Prostate gland (tissue), 2 donors: ENCODE data around the gene DPYSL3. TPM values are rescaled to one million over a fixed set of nuclear protein-coding genes. Genes with fewer than 3 reads are reported as not detected.
A peak's percentile ranks its signal among the peaks of the same experiment; 100 is the strongest.

Experiments
- DNase-seq: peaks from one replicate; pipeline ENCODE4 v3.0.0-alpha.2; 2019; ENCODE audit warnings: low spot score
- H3K27ac ChIP-seq, 2 donors: fragments of 200-600 bp; sonication (generic); 2 replicates each; pipeline ENCODE4 v1.5.1; 2017 to 2019
- H3K27me3 ChIP-seq: fragments of 200-600 bp; sonication (generic); replicated peaks from 2 replicates; pipeline ENCODE4 v1.5.1; 2019; ENCODE audit not compliant: insufficient read depth
- H3K36me3 ChIP-seq, 2 donors: fragments of 200-600 bp; sonication (generic); 1 replicate in 1 of 2; 2 replicates in 1 of 2; pipeline versions ENCODE4 v1.5.1 to v1.8.1; 2017 to 2019
- H3K4me1 ChIP-seq: fragments of 200-600 bp; sonication (generic); replicated peaks from 2 replicates; pipeline ENCODE4 v1.5.1; 2019
- H3K4me3 ChIP-seq, 2 donors: fragments of 200-600 bp; sonication (generic); 2 replicates each; pipeline ENCODE4 v1.5.1; 2017 to 2019
- H3K9me3 ChIP-seq: fragments of 200-600 bp; sonication (generic); 2 replicates; pipeline ENCODE4 v1.5.1; 2017
- POLR2A ChIP-seq: fragments of 450-650 bp; IDR thresholded peaks from one replicate; pipeline ENCODE4 v1.6.1; 2016; ENCODE audit warnings: antibody characterized with exemption, mild to moderate bottlenecking
- POLR2AphosphoS5 ChIP-seq: sonication (generic); formaldehyde crosslinking; IDR thresholded peaks from one replicate; pipeline ENCODE4 v1.6.1; 2017; ENCODE audit warnings: antibody characterized with exemption
- WGBS: methylation state at CpG from one replicate; pipeline ENCODE4 v1.1.5; 2018; 5-methylcytosine and 5-hydroxymethylcytosine counted together
- intact Hi-C: fragments of 100-400 bp; cut with DNase I; formaldehyde crosslinking; loops from one replicate; pipeline ENCODE4 v1.14.2; 2022
- total RNA-seq, 2 donors: library from RNA; depleted of rRNA; stranded (reverse); fragments of >200 nt; gene quantifications; one replicate each; pipeline ENCODE4 v1.1.0, GENCODE V29; 2016
- TF ChIP-seq, protein P1 (sequence below), 4 experiments: fragments of 200-600 bp in 2 of 4; fragments of 450-650 bp in 2 of 4; sonication (generic) in 2 of 4; IDR thresholded peaks; 1 replicate in 3 of 4; 2 replicates in 1 of 4; pipeline ENCODE4 v1.5.1; 2016 to 2019; ENCODE audit warnings: antibody characterized with exemption in 4 of 4, mild to moderate bottlenecking in 2 of 4, moderate library complexity in 2 of 4

DPYSL3 gene
- total RNA-seq, 2 donors from 2014 or later = 113 to 126 TPM

DNA sequence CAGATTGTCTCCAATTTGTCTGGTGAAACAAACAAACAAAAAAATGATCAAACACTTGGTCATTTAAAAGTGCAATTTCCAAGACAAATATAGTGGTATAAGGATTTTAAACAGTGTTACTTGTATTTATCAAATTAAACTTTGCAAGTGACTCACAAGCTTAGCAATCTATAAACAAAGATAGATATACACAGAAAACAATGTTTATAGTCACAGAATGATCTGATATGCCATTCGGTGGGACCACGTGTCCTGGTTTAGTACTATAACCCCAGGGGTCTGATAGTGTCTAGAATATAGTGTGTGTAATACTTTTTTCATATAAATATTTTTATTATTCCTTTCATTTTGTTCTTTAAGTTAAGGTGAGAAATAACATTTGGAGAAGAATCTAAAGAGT lies 91.3 kb downstream of the DPYSL3 start:
- H3K4me3 ChIP-seq = no peak overlapping the region
- H3K27me3 ChIP-seq = no peaks in the 10 kb centered on the region
- H3K9me3 ChIP-seq = no peaks in the 10 kb centered on the region
- no peaks in the 10 kb centered on the region for H3K36me3 ChIP-seq
- no peaks in the 10 kb centered on the region for H3K4me1 ChIP-seq
- DNase-seq = no peak
- 52% methylated on average over 2 of the region's 2 CpGs for WGBS
- TF ChIP-seq, protein P1, sequence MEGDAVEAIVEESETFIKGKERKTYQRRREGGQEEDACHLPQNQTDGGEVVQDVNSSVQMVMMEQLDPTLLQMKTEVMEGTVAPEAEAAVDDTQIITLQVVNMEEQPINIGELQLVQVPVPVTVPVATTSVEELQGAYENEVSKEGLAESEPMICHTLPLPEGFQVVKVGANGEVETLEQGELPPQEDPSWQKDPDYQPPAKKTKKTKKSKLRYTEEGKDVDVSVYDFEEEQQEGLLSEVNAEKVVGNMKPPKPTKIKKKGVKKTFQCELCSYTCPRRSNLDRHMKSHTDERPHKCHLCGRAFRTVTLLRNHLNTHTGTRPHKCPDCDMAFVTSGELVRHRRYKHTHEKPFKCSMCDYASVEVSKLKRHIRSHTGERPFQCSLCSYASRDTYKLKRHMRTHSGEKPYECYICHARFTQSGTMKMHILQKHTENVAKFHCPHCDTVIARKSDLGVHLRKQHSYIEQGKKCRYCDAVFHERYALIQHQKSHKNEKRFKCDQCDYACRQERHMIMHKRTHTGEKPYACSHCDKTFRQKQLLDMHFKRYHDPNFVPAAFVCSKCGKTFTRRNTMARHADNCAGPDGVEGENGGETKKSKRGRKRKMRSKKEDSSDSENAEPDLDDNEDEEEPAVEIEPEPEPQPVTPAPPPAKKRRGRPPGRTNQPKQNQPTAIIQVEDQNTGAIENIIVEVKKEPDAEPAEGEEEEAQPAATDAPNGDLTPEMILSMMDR (IDR thresholded peaks at IDR 0.05) = no peak
- intact Hi-C loops = no loop called here
- H3K27ac ChIP-seq = peak overlapping the region in 1 of 2 donors; percentile 12

GRCh38 chr5:147417135-147417813 lies 92.6 kb downstream of the DPYSL3 start:
- Histone ChIP-seq H3K4me3 (no peak overlapping the region), H3K27me3 (no peaks in the 10 kb centered on the region), H3K27ac (peak overlapping the region; percentile 18 to 22), H3K36me3 (no peaks in the 10 kb centered on the region), H3K9me3 (no peaks in the 10 kb centered on the region), H3K4me1 (no peaks in the 10 kb centered on the region)
- 26% methylated on average over 5 of the region's 5 CpGs for WGBS
- TF ChIP-seq, protein P1 (IDR thresholded peaks at IDR 0.05) = no peak
- intact Hi-C loops = no loop called here
- DNase-seq = peak; percentile 18

- no peaks in the 10 kb centered on the region for H3K36me3 ChIP-seq
- 81% methylated on average over 3 of the region's 3 CpGs for WGBS
Observed at GRCh38 chr5:147415651-147416050, 94.2 kb downstream of the DPYSL3 start.

DNA sequence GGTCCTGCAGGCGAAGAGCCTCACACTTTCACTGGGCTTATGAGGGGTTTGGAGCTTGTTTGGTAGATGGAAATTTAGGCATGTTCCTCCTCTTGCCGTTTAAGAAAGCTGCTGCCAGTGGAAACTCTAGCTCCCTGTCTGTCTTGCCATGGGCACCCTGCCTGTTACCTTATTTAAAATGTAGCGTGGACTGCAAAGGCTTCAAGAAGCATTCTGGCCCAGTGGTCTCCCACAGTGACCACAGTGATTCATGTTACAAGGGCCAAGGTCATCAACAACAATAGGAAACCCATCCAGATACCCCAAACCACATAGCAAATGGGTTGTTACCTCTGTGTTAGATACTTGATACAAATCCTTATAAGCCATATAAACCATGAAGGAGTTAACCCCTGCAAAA lies 96.6 kb downstream of the DPYSL3 start:
- no peak for TF ChIP-seq POLR2A
- no peak for TF ChIP-seq POLR2AphosphoS5
- TF ChIP-seq, protein P1 (IDR thresholded peaks at IDR 0.05) = no peak
- no peak for DNase-seq
- no peak overlapping the region for H3K4me3 ChIP-seq
- H3K27me3 ChIP-seq = no peaks in the 10 kb centered on the region
- H3K4me1 ChIP-seq = no peaks in the 10 kb centered on the region
- intact Hi-C loops = no loop called here
- no peaks in the 10 kb centered on the region for H3K9me3 ChIP-seq
- WGBS = 81% methylated on average over 3 of the region's 3 CpGs
- no peaks in the 10 kb centered on the region for H3K36me3 ChIP-seq
- no peak overlapping the region for H3K27ac ChIP-seq

More at GRCh38 chr5:147415651-147416050, 94.2 kb downstream of the DPYSL3 start:
- H3K9me3 ChIP-seq = no peaks in the 10 kb centered on the region
- H3K27me3 ChIP-seq = no peaks in the 10 kb centered on the region
- H3K4me3 ChIP-seq = no peak overlapping the region
- TF ChIP-seq POLR2AphosphoS5 (no peak), POLR2A (no peak)
- TF ChIP-seq, protein P1 (IDR thresholded peaks at IDR 0.05) = no peak
- no peak for DNase-seq
- no peaks in the 10 kb centered on the region for H3K4me1 ChIP-seq
- H3K27ac ChIP-seq = peak overlapping the region in 1 of 2 donors; percentile 18
- intact Hi-C loops = no loop called here

DNA sequence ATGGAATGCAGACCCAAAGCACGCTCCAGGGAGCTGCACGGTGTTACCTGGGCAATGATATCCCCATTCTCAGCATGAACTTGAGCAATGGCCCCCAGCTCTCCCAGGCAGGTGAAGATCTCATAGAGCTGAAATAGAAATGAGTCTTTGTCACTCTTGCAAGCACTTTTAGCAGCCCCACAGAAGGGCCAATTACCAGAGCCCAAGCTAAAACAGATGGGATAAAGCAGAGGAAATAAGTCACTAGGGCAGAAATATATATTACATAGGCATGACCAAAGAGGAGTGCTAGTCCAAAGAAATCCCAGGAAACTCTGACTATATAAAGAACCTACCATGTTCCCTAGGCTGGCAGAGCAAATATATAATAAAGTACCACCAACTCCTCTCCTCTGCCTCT lies 97.3 kb downstream of the DPYSL3 start:
- 90% methylated on average over 2 of the region's 2 CpGs for WGBS
- no peak overlapping the region for H3K4me3 ChIP-seq

More for the DNA sequence above, 97.3 kb downstream of the DPYSL3 start:
- H3K27me3 ChIP-seq = no peaks in the 10 kb centered on the region
- no peaks in the 10 kb centered on the region for H3K4me1 ChIP-seq
- intact Hi-C loops = no loop called here
- no peaks in the 10 kb centered on the region for H3K36me3 ChIP-seq
- DNase-seq = no peak
- no peaks in the 10 kb centered on the region for H3K9me3 ChIP-seq
- TF ChIP-seq, protein P1 (IDR thresholded peaks at IDR 0.05) = no peak
- no peak for TF ChIP-seq POLR2A
- H3K27ac ChIP-seq = no peak overlapping the region
